ENCODE results near the gene BCL3. TPM values are rescaled to one million over a fixed set of nuclear protein-coding genes. Genes with fewer than 3 reads are reported as not detected.
A peak's percentile ranks its signal among the peaks of the same experiment; 100 is the strongest.
"Not testable (repeated sequence)": the region's sequence is repeated elsewhere in the genome, so short reads cannot be mapped to it uniquely, and the experiment has no call there.

Gene BCL3
- total RNA-seq, result 10 to 100 TPM; 37.6 to 40.4 TPM
- long read RNA-seq, donor 1, transcript BCL3-201 (9 exons, 2,038 nt), result major isoform, 6 of 12 reads
- long read RNA-seq, donor 1, partial matches to known transcripts, result 5 of 12 reads
- long read RNA-seq, donor 1, other reads (novel, unspliced or antisense), result 0 of 12 reads
- long read RNA-seq, donor 2, partial matches to known transcripts, result 4 of 9 reads
- long read RNA-seq, donor 2, other reads (novel, unspliced or antisense), result 1 of 9 reads

- intact Hi-C loops (cut with DNase I), result no loop called here
- DNase-seq (ENCODE audit: low spot score), result peak; percentile 94
Observed at GRCh38 chr19:44748426-44749254, at the start of gene BCL3. Gene BCL3, plus strand, starts transcription at chr19:44748708. Its CDS starts 83 bp downstream, at chr19:44748791.

GRCh38 chr19:44700547-44700946 lies 48.0 kb upstream of the BCL3 start:
- no peak for DNase-seq (ENCODE audit: low spot score)
- intact Hi-C loops (cut with DNase I), result no loop called here

- intact Hi-C loops (cut with DNase I), result no loop called here
- DNase-seq (ENCODE audit: low spot score), result no peak
Observed at GRCh38 chr19:44701228-44701627, 47.3 kb upstream of the BCL3 start.

GRCh38 chr19:44702551-44703176 lies 45.8 kb upstream of the BCL3 start:
- intact Hi-C loops (cut with DNase I), result no loop called here
- no peak for DNase-seq (ENCODE audit: low spot score)

GRCh38 chr19:44703336-44704078 lies 45.0 kb upstream of the BCL3 start:
- intact Hi-C loops (cut with DNase I), result no loop called here

GRCh38 chr19:44704982-44705381 lies 43.5 kb upstream of the BCL3 start:
- intact Hi-C loops (cut with DNase I), result no loop called here
- DNase-seq (ENCODE audit: low spot score), result no peak

More at GRCh38 chr19:44703336-44704078, 45.0 kb upstream of the BCL3 start:
- DNase-seq (ENCODE audit: low spot score), result no peak

GRCh38 chr19:44705502-44706010 lies 43.0 kb upstream of the BCL3 start:
- intact Hi-C loops (cut with DNase I), result no loop called here
- DNase-seq (ENCODE audit: low spot score), result no peak

GRCh38 chr19:44706506-44707236 lies 41.8 kb upstream of the BCL3 start:
- intact Hi-C loops (cut with DNase I), result no loop called here
- DNase-seq (ENCODE audit: low spot score), result no peak

GRCh38 chr19:44707794-44708193 lies 40.7 kb upstream of the BCL3 start:
- no peak for DNase-seq (ENCODE audit: low spot score)
- intact Hi-C loops (cut with DNase I), result no loop called here

GRCh38 chr19:44708940-44709339 lies 39.6 kb upstream of the BCL3 start:
- DNase-seq (ENCODE audit: low spot score), result no peak
- intact Hi-C loops (cut with DNase I), result no loop called here

- DNase-seq (ENCODE audit: low spot score); intact Hi-C loops (cut with DNase I): not testable (repeated sequence)
Observed at GRCh38 chr19:44709434-44710266, 38.9 kb upstream of the BCL3 start.

GRCh38 chr19:44710483-44710882 lies 38.0 kb upstream of the BCL3 start:
- no peak for DNase-seq (ENCODE audit: low spot score)
- intact Hi-C loops (cut with DNase I), result no loop called here

- DNase-seq (ENCODE audit: low spot score), result no peak
- intact Hi-C loops (cut with DNase I), result loop anchor here in 1 of 2 donors (2.0 kb wide), 1 partner anchor 14 kb away; the partner anchor contains the start of gene CEACAM16
Observed at GRCh38 chr19:44712864-44713515, 35.5 kb upstream of the BCL3 start.

- DNase-seq (ENCODE audit: low spot score), result no peak
- intact Hi-C loops (cut with DNase I), result no loop called here
Observed at GRCh38 chr19:44714597-44715169, 33.8 kb upstream of the BCL3 start.

- no peak for DNase-seq (ENCODE audit: low spot score)
- intact Hi-C loops (cut with DNase I), result no loop called here
Observed at GRCh38 chr19:44717603-44718002, 30.9 kb upstream of the BCL3 start.

- no peak for DNase-seq (ENCODE audit: low spot score)
- intact Hi-C loops (cut with DNase I), result no loop called here
Observed at GRCh38 chr19:44718441-44719261, 29.9 kb upstream of the BCL3 start.
